Immature natural killer cell (primary cell): ENCODE results near the gene NR4A2. TPM values are rescaled to one million over a fixed set of nuclear protein-coding genes. Genes with fewer than 3 reads are reported as not detected.

Experiments
- DNase-seq, 3 donors: peaks; one replicate each; pipeline ENCODE4 v3.0.0; 2022; ENCODE audit warnings: mixed read lengths in 1 of 3
- H3K27ac Mint-ChIP-seq, 6 donors: one replicate each; pipeline ENCODE4 v1.8.0; 2020; ENCODE audit warnings: mixed read lengths in 6 of 6, mild to moderate bottlenecking in 5 of 6, inconsistent platforms in 4 of 6, moderate library complexity in 3 of 6
- H3K27me3 Mint-ChIP-seq, 3 donors: one replicate each; pipeline ENCODE4 v1.8.0; 2020 to 2021; ENCODE audit warnings: low read depth in 3 of 3, mild to moderate bottlenecking in 3 of 3, mixed read lengths in 3 of 3, moderate library complexity in 3 of 3, inconsistent platforms in 1 of 3
- H3K36me3 Mint-ChIP-seq, 3 donors: one replicate each; pipeline ENCODE4 v1.8.0; 2020; ENCODE audit warnings: mixed read lengths in 3 of 3, inconsistent platforms in 2 of 3, mild to moderate bottlenecking in 2 of 3
- H3K4me1 Mint-ChIP-seq, 2 donors: one replicate each; pipeline ENCODE4 v1.8.0; 2020; ENCODE audit warnings: inconsistent platforms in 2 of 2, mild to moderate bottlenecking in 2 of 2, mixed read lengths in 2 of 2, moderate library complexity in 1 of 2
- H3K4me3 Mint-ChIP-seq, 5 donors: one replicate each; pipeline ENCODE4 v1.8.0; 2020; ENCODE audit warnings: mild to moderate bottlenecking in 5 of 5, mixed read lengths in 5 of 5, inconsistent platforms in 3 of 5, moderate library complexity in 3 of 5
- H3K9me3 Mint-ChIP-seq, 6 donors: one replicate each; pipeline ENCODE4 v1.8.0; 2020; ENCODE audit warnings: mild to moderate bottlenecking in 6 of 6, mixed read lengths in 6 of 6, inconsistent platforms in 4 of 6, moderate library complexity in 3 of 6
- polyA plus RNA-seq, 3 donors: library from polyadenylated mRNA; unstranded; fragments of 300-500 nt; fragmentation: Illumina TruSeq; gene quantifications; one replicate each; pipeline ENCODE4 v1.2.3, GENCODE V29; 2021

NR4A2 gene
- polyA plus RNA-seq, 3 donors from 2014 or later, result 21.0 to 46.7 (median 21.7) TPM

GRCh38 chr2:156345582-156345981 is 13.1 kb upstream of the NR4A2 start:
- no peak overlapping the region for H3K4me3 Mint-ChIP-seq
- H3K9me3 Mint-ChIP-seq, result no peaks in the 10 kb centered on the region
- no peaks in the 10 kb centered on the region for H3K36me3 Mint-ChIP-seq
- H3K27me3 Mint-ChIP-seq, result peaks cover 15 to 23% (median 16%) of the 10 kb centered on the region in 3 donors
- DNase-seq, result no peak
- peaks cover 16 to 21% of the 10 kb centered on the region in 2 donors for H3K4me1 Mint-ChIP-seq
- peak overlapping the region in 2 of 6 donors; percentile 57 to 62 for H3K27ac Mint-ChIP-seq

- Mint-ChIP-seq H3K36me3 (no peaks in the 10 kb centered on the region), H3K27ac (peak overlapping the region; percentile 49 to 100 (median 94)), H3K4me3 (no peak overlapping the region), H3K9me3 (no peaks in the 10 kb centered on the region), H3K27me3 (peaks cover 15 to 23% (median 16%) of the 10 kb centered on the region in 3 donors), H3K4me1 (peaks cover 20 to 38% of the 10 kb centered on the region in 2 donors)
- DNase-seq, result no peak
Observed at GRCh38 chr2:156343940-156344301, 11.4 kb upstream of the NR4A2 start.

- peak overlapping the region; percentile 88 to 98 (median 91) for H3K4me3 Mint-ChIP-seq
- H3K9me3 Mint-ChIP-seq, result no peaks in the 10 kb centered on the region
- peaks cover 15 to 23% (median 16%) of the 10 kb centered on the region in 3 donors for H3K27me3 Mint-ChIP-seq
- no peaks in the 10 kb centered on the region for H3K36me3 Mint-ChIP-seq
- H3K27ac Mint-ChIP-seq, result peak overlapping the region; percentile 92 to 100 (median 98)
- peak in 2 of 3 donors; percentile 17 to 32 for DNase-seq
- peaks cover 20 to 42% of the 10 kb centered on the region in 2 donors for H3K4me1 Mint-ChIP-seq
Observed at GRCh38 chr2:156343096-156343939, 10.8 kb upstream of the NR4A2 start.

GRCh38 chr2:156342254-156343095 is 10.0 kb upstream of the NR4A2 start:
- Mint-ChIP-seq H3K27me3 (peaks cover 15 to 23% (median 16%) of the 10 kb centered on the region in 3 donors), H3K4me3 (peak overlapping the region; percentile 88 to 98 (median 92)), H3K9me3 (no peaks in the 10 kb centered on the region), H3K36me3 (no peaks in the 10 kb centered on the region), H3K27ac (peak overlapping the region; percentile 92 to 100 (median 98)), H3K4me1 (peaks cover 20 to 42% of the 10 kb centered on the region in 2 donors)
- DNase-seq, result peak; percentile 96 to 97 (median 97)

GRCh38 chr2:156341452-156342253 is 9.1 kb upstream of the NR4A2 start:
- peaks cover 20 to 42% of the 10 kb centered on the region in 2 donors for H3K4me1 Mint-ChIP-seq
- no peaks in the 10 kb centered on the region for H3K36me3 Mint-ChIP-seq
- H3K4me3 Mint-ChIP-seq, result peak overlapping the region; percentile 87 to 98 (median 92)
- DNase-seq, result peak; percentile 89 to 90 (median 90)
- H3K27me3 Mint-ChIP-seq, result peaks cover 15 to 23% (median 16%) of the 10 kb centered on the region in 3 donors
- H3K9me3 Mint-ChIP-seq, result no peaks in the 10 kb centered on the region
- H3K27ac Mint-ChIP-seq, result peak overlapping the region; percentile 92 to 99 (median 98)

- Mint-ChIP-seq H3K27ac (peak overlapping the region; percentile 92 to 99 (median 98)), H3K27me3 (peaks cover 15 to 23% (median 16%) of the 10 kb centered on the region in 3 donors), H3K4me3 (peak overlapping the region; percentile 87 to 98 (median 92)), H3K36me3 (no peaks in the 10 kb centered on the region), H3K4me1 (peaks cover 20 to 42% of the 10 kb centered on the region in 2 donors), H3K9me3 (no peaks in the 10 kb centered on the region)
- peak in 1 of 3 donors; percentile 15 for DNase-seq
Observed at GRCh38 chr2:156340804-156341451, 8.4 kb upstream of the NR4A2 start.

- DNase-seq, result peak in 1 of 3 donors; percentile 23
Observed at GRCh38 chr2:156340377-156340776, 7.9 kb upstream of the NR4A2 start.

GRCh38 chr2:156339865-156340264 is 7.3 kb upstream of the NR4A2 start:
- Mint-ChIP-seq H3K4me1 (peaks cover 28 to 53% of the 10 kb centered on the region in 2 donors), H3K27me3 (peaks cover 24 to 32% (median 24%) of the 10 kb centered on the region in 3 donors), H3K27ac (peak overlapping the region; percentile 71 to 99 (median 96)), H3K36me3 (no peaks in the 10 kb centered on the region), H3K9me3 (no peaks in the 10 kb centered on the region), H3K4me3 (peak overlapping the region in 2 of 5 donors; percentile 21 to 87)
- DNase-seq, result no peak

More at GRCh38 chr2:156340377-156340776, 7.9 kb upstream of the NR4A2 start:
- Mint-ChIP-seq H3K4me1 (peaks cover 24 to 48% of the 10 kb centered on the region in 2 donors), H3K27ac (peak overlapping the region; percentile 92 to 99 (median 98)), H3K9me3 (no peaks in the 10 kb centered on the region), H3K27me3 (peaks cover 20 to 28% (median 21%) of the 10 kb centered on the region in 3 donors), H3K4me3 (peak overlapping the region; percentile 87 to 98 (median 92)), H3K36me3 (no peaks in the 10 kb centered on the region)

GRCh38 chr2:156339110-156339847 is 6.8 kb upstream of the NR4A2 start:
- H3K4me1 Mint-ChIP-seq, result peaks cover 32 to 58% of the 10 kb centered on the region in 2 donors
- peaks cover 30 to 38% (median 30%) of the 10 kb centered on the region in 3 donors for H3K27me3 Mint-ChIP-seq
- H3K9me3 Mint-ChIP-seq, result peaks cover 0 to 2% (median 0%) of the 10 kb centered on the region in 6 donors
- DNase-seq, result no peak
- H3K4me3 Mint-ChIP-seq, result peak overlapping the region in 1 of 5 donors; percentile 26
- H3K27ac Mint-ChIP-seq, result peak overlapping the region; percentile 57 to 98 (median 93)
- no peaks in the 10 kb centered on the region for H3K36me3 Mint-ChIP-seq

GRCh38 chr2:156338578-156338977 is 6.1 kb upstream of the NR4A2 start:
- Mint-ChIP-seq H3K36me3 (no peaks in the 10 kb centered on the region), H3K4me3 (no peak overlapping the region), H3K27me3 (peaks cover 37 to 45% (median 37%) of the 10 kb centered on the region in 3 donors), H3K27ac (peak overlapping the region in 3 of 6 donors; percentile 16 to 50 (median 23)), H3K4me1 (peaks cover 36 to 58% of the 10 kb centered on the region in 2 donors), H3K9me3 (peaks cover 0 to 5% (median 0%) of the 10 kb centered on the region in 6 donors)
- DNase-seq, result no peak

GRCh38 chr2:156334496-156335478 is 2.3 kb upstream of the NR4A2 start:
- peaks cover 48 to 69% of the 10 kb centered on the region in 2 donors for H3K4me1 Mint-ChIP-seq
- H3K9me3 Mint-ChIP-seq, result peaks cover 0 to 8% (median 2%) of the 10 kb centered on the region in 6 donors
- peak overlapping the region; percentile 96 to 99 (median 99) for H3K4me3 Mint-ChIP-seq
- DNase-seq, result peak in 2 of 3 donors; percentile 90 to 92
- H3K27ac Mint-ChIP-seq, result peak overlapping the region; percentile 96 to 100 (median 98)
- H3K27me3 Mint-ChIP-seq, result peaks cover 52 to 60% (median 54%) of the 10 kb centered on the region in 3 donors
- peaks cover 2 to 5% (median 3%) of the 10 kb centered on the region in 3 donors for H3K36me3 Mint-ChIP-seq
